ENCODE results near the gene ARNT2.
"Not testable (repeated sequence)": the region's sequence is repeated elsewhere in the genome, so short reads cannot be mapped to it uniquely, and the experiment has no call there.

Gene ARNT2

GRCh38 chr15:80633221-80633620, 229.0 kb downstream of the ARNT2 start:
- DNase-seq: no peak

- no peak for DNase-seq
Observed at GRCh38 chr15:80635953-80636352, 231.8 kb downstream of the ARNT2 start.

- DNase-seq: no peak
Observed at GRCh38 chr15:80636675-80637074, 232.5 kb downstream of the ARNT2 start.

- DNase-seq: no peak
Observed at GRCh38 chr15:80637747-80638146, 233.6 kb downstream of the ARNT2 start.

GRCh38 chr15:80638553-80639167, 234.5 kb downstream of the ARNT2 start:
- no peak for DNase-seq

- DNase-seq: no peak
Observed at GRCh38 chr15:80639168-80639555, 235.0 kb downstream of the ARNT2 start.

- DNase-seq: no peak
Observed at GRCh38 chr15:80640531-80641121, 236.4 kb downstream of the ARNT2 start.

- no peak for DNase-seq
Observed at GRCh38 chr15:80641384-80641783, 237.2 kb downstream of the ARNT2 start.

- DNase-seq: no peak
Observed at GRCh38 chr15:80643431-80643951, 239.3 kb downstream of the ARNT2 start.

- no peak for DNase-seq
Observed at GRCh38 chr15:80645494-80646065, 241.4 kb downstream of the ARNT2 start.

- DNase-seq: not testable (repeated sequence)
Observed at GRCh38 chr15:80647424-80647823, 243.2 kb downstream of the ARNT2 start.

All from right hindlimb (tissue), 1 donor.